CD14-positive monocyte (primary cell): ENCODE measurements around the gene PRRC2B. TPM values are rescaled to one million over a fixed set of nuclear protein-coding genes. Genes with fewer than 3 reads are reported as not detected.

Experiments
- DNase-seq, 3 donors: peaks; one replicate each; pipeline ENCODE4 v3.0.0-alpha.2; 2011 to 2022
- H2AFZ ChIP-seq: 2 replicates; pipeline ENCODE4 v1.6.0; 2012; ENCODE audit warnings: mild to moderate bottlenecking, low read depth, low read length, inconsistent platforms; ENCODE audit not compliant: insufficient read depth, poor library complexity, severe bottlenecking
- H3K27ac ChIP-seq, 2 donors: 1 replicate in 1 of 2; 2 replicates in 1 of 2; pipeline ENCODE4 v1.5.1; 2012 to 2013; ENCODE audit warnings: low read length in 2 of 2, control low read depth in 1 of 2, inconsistent platforms in 1 of 2, low read depth in 1 of 2, mild to moderate bottlenecking in 1 of 2
- H3K27me3 ChIP-seq, 2 donors: one replicate each; pipeline versions ENCODE4 v1.6.0 to v1.6.1; 2011 to 2013; ENCODE audit warnings: low read length in 2 of 2; ENCODE audit not compliant: control insufficient read depth in 2 of 2, insufficient read depth in 2 of 2
- H3K36me3 ChIP-seq, 2 donors: replicated peaks in 1 of 2; 1 replicate in 1 of 2; 2 replicates in 1 of 2; pipeline versions ENCODE4 v1.5.1 to v1.6.1; 2012 to 2013; ENCODE audit warnings: low read length in 2 of 2, control low read depth in 1 of 2, inconsistent platforms in 1 of 2, mild to moderate bottlenecking in 1 of 2; ENCODE audit not compliant: insufficient read depth in 2 of 2, control insufficient read depth in 1 of 2
- H3K4me1 ChIP-seq, 2 donors: 1 replicate in 1 of 2; 2 replicates in 1 of 2; pipeline versions ENCODE4 v1.5.1 to v1.6.1; 2012 to 2013; ENCODE audit warnings: low read length in 2 of 2, control low read depth in 1 of 2, inconsistent platforms in 1 of 2, mild to moderate bottlenecking in 1 of 2, moderate library complexity in 1 of 2; ENCODE audit not compliant: insufficient read depth in 2 of 2, control insufficient read depth in 1 of 2
- H3K4me2 ChIP-seq: replicated peaks from 2 replicates; pipeline ENCODE3; 2012; ENCODE audit warnings: low read length, moderate library complexity, mild to moderate bottlenecking; ENCODE audit not compliant: poor library complexity, severe bottlenecking; ENCODE audit errors: extremely low read depth
- H3K4me3 ChIP-seq, 3 experiments: fragments of 200-600 bp in 1 of 3; sonication (generic) in 1 of 3; replicated peaks in 1 of 3; 1 replicate in 2 of 3; 2 replicates in 1 of 3; pipeline ENCODE4 v1.5.1; 2011 to 2013; ENCODE audit warnings: low read length in 3 of 3, mild to moderate bottlenecking in 3 of 3, control low read depth in 2 of 3, low read depth in 2 of 3, inconsistent platforms in 1 of 3, moderate library complexity in 1 of 3
- H3K79me2 ChIP-seq: 2 replicates; pipeline ENCODE4 v1.6.0; 2012; ENCODE audit warnings: mild to moderate bottlenecking, control low read depth, inconsistent platforms, low read length, moderate library complexity; ENCODE audit not compliant: insufficient read depth
- H3K9ac ChIP-seq: 2 replicates; pipeline ENCODE4 v1.6.0; 2017; ENCODE audit warnings: low read length, mild to moderate bottlenecking; ENCODE audit not compliant: insufficient read depth, poor library complexity, severe bottlenecking
- H3K9me3 ChIP-seq, 2 donors: replicated peaks in 1 of 2; 1 replicate in 1 of 2; 2 replicates in 1 of 2; pipeline versions ENCODE4 v1.5.1 to v1.6.1; 2012 to 2013; ENCODE audit warnings: low read length in 2 of 2, control low read depth in 1 of 2; ENCODE audit not compliant: control insufficient read depth in 1 of 2, insufficient read depth in 1 of 2
- H4K20me1 ChIP-seq: 2 replicates; pipeline ENCODE4 v1.6.0; 2012; ENCODE audit warnings: mild to moderate bottlenecking, low read length, control low read depth, moderate library complexity; ENCODE audit not compliant: insufficient read depth
- H3K27ac Mint-ChIP-seq, 7 donors: one replicate each; pipeline ENCODE4 v1.8.0; 2020; ENCODE audit warnings: mild to moderate bottlenecking in 7 of 7, mixed read lengths in 7 of 7, moderate library complexity in 6 of 7, inconsistent platforms in 2 of 7
- H3K27me3 Mint-ChIP-seq, 3 donors: one replicate each; pipeline ENCODE4 v1.8.0; 2021 to 2022; ENCODE audit warnings: low read depth in 3 of 3, mild to moderate bottlenecking in 3 of 3, mixed read lengths in 3 of 3, moderate library complexity in 3 of 3, inconsistent platforms in 1 of 3
- H3K36me3 Mint-ChIP-seq, 2 donors: one replicate each; pipeline ENCODE4 v1.8.0; 2020; ENCODE audit warnings: mixed read lengths in 2 of 2, inconsistent platforms in 1 of 2, mild to moderate bottlenecking in 1 of 2
- H3K4me1 Mint-ChIP-seq: one replicate; pipeline ENCODE4 v1.8.0; 2020; ENCODE audit warnings: mild to moderate bottlenecking, mixed read lengths
- H3K4me3 Mint-ChIP-seq, 2 donors: one replicate each; pipeline ENCODE4 v1.8.0; 2020; ENCODE audit warnings: mild to moderate bottlenecking in 2 of 2, mixed read lengths in 2 of 2, moderate library complexity in 1 of 2
- H3K9me3 Mint-ChIP-seq, 7 donors: one replicate each; pipeline ENCODE4 v1.8.0; 2020 to 2022; ENCODE audit warnings: mixed read lengths in 7 of 7, mild to moderate bottlenecking in 6 of 7, moderate library complexity in 6 of 7, inconsistent platforms in 2 of 7
- WGBS: methylation state at CpG from one replicate; pipeline ENCODE4 v1.1.5; 2013; ENCODE audit warnings: missing lambda C conversion rate; ENCODE audit not compliant: insufficient coverage; 5-methylcytosine and 5-hydroxymethylcytosine counted together
- intact Hi-C, 2 donors: fragments of 100-400 bp; cut with micrococcal nuclease; formaldehyde crosslinking; loops; one replicate each; pipeline versions ENCODE4 v1.15.0 to v1.15.1; 2023
- polyA plus RNA-seq, 3 donors: library from polyadenylated mRNA; depleted of rRNA in 1 of 3; unstranded in 2 of 3; stranded (reverse) in 1 of 3; fragments of 300-500 nt in 2 of 3; fragments of >200 nt in 1 of 3; fragmentation: Illumina TruSeq in 2 of 3; gene quantifications; 1 replicate in 2 of 3; 2 replicates in 1 of 3; pipeline ENCODE4 v1.2.3, GENCODE V29; 2012 to 2021
- TF ChIP-seq, protein P1 (sequence below): fragments of 200-600 bp; IDR thresholded peaks from one replicate; pipeline ENCODE4 v1.8.0; 2022; ENCODE audit warnings: antibody characterized with exemption, mild to moderate bottlenecking

PRRC2B gene
- polyA plus RNA-seq, 3 donors = 2.8 to 36.2 (median 8.6) TPM

DNA sequence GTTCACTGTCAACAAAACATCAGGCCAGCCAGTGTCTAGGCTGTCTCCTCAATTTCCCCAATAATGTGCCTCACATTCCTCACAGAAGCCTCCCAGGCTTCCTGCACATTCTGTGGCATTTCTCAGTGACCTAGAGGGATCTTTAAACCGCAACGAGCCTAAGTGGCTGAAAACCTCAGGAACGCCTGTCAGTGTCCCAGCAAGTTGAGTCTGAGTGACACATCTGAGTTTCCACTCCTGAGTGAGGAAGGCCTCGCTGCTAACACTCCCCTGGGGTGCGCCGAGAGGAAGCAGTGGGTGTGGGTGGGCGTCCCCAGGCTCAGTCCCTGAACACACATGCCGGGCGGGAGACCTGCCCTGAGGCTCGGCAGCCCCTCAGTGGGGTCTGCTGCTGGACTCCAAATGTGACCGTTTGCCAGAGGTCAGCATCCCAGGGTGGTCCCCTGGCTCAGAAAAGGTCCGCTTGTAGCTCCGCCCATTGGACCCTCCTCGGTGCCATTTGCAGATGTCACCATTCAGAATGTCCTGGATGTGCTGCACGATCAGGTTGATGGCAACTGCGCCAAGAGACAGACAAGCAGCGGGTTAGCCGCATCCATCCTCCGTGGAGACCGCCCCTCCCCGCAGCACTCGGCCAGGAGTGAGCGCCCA is 130.9 kb downstream of the PRRC2B start:
- H3K27ac Mint-ChIP-seq = peak overlapping the region in 2 of 7 donors; percentile 35 to 59
- WGBS = 97% methylated on average over 22 of the region's 23 CpGs
- TF ChIP-seq, protein P1, sequence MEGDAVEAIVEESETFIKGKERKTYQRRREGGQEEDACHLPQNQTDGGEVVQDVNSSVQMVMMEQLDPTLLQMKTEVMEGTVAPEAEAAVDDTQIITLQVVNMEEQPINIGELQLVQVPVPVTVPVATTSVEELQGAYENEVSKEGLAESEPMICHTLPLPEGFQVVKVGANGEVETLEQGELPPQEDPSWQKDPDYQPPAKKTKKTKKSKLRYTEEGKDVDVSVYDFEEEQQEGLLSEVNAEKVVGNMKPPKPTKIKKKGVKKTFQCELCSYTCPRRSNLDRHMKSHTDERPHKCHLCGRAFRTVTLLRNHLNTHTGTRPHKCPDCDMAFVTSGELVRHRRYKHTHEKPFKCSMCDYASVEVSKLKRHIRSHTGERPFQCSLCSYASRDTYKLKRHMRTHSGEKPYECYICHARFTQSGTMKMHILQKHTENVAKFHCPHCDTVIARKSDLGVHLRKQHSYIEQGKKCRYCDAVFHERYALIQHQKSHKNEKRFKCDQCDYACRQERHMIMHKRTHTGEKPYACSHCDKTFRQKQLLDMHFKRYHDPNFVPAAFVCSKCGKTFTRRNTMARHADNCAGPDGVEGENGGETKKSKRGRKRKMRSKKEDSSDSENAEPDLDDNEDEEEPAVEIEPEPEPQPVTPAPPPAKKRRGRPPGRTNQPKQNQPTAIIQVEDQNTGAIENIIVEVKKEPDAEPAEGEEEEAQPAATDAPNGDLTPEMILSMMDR = no peak

DNA sequence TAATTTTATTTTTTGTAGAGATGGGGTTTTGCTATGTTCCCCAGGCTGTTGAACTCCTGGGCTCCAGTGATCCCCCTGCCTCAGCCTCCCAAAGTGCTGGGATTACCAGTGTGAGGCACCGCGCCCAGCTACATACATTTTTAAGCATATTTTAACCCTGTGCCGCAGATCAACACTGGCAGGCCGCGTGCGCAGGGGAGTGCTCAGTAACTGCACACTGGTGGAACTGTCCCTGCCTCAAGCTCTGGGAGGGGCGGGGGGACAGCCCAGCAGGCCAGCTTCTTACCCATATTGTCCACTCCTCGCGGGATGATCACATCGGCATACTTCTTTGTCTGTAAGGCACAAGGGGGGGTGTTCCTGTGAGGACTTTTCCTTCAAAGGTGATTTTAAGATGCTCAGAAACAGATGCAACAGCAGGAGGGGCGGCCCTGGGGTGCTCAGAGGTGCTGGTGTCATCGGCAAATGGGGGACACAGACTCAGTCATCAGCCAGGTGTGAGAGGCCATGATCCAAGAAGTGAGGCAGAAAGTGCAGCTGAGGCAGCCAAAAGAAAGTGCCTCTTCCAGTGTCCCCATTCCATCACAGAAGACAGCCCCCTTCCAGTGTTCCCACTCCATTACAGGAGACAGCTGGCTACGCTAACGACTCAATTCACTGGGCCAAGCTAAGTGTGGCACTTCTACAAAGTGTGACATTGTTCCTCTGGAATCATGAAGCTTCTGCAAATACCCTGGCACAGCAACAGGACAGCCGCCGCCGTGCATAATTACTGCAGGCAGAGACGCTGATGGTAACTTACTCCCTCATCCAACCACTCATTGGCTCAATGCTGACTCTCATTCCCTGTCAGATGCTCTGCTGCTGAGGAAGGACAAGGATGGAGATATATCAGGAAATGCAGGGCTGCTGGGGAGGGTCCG is 132.0 kb downstream of the PRRC2B start:
- H3K4me2 ChIP-seq = no peak overlapping the region
- intact Hi-C loops = no loop called here
- no peak overlapping the region for H3K4me3 Mint-ChIP-seq
- no peaks in the 10 kb centered on the region for H3K9me3 Mint-ChIP-seq
- no peaks in the 10 kb centered on the region for H3K27me3 ChIP-seq
- no peaks in the 10 kb centered on the region for H3K9me3 ChIP-seq
- H3K27ac ChIP-seq = no peak overlapping the region
- H3K79me2 ChIP-seq = peaks cover 11% of the 10 kb centered on the region
- H3K4me3 ChIP-seq = no peak overlapping the region
- H2AFZ ChIP-seq = no peak overlapping the region
- TF ChIP-seq, protein P1 = no peak
- no peak for DNase-seq
- H3K9ac ChIP-seq = no peak overlapping the region
- H3K27ac Mint-ChIP-seq = peak overlapping the region in 2 of 7 donors; percentile 45 to 54
- no peaks in the 10 kb centered on the region for H4K20me1 ChIP-seq
- WGBS = 98% methylated on average over 11 of the region's 19 CpGs
- H3K36me3 Mint-ChIP-seq = peaks cover 62 to 77% of the 10 kb centered on the region in 2 donors
- peaks cover 0 to 3% (median 3%) of the 10 kb centered on the region in 3 donors for H3K27me3 Mint-ChIP-seq
- H3K4me1 ChIP-seq = peaks cover 10 to 11% of the 10 kb centered on the region in 2 donors
- H3K4me1 Mint-ChIP-seq = peaks cover 9% of the 10 kb centered on the region
- peaks cover 73 to 90% of the 10 kb centered on the region in 2 donors for H3K36me3 ChIP-seq

More for the DNA sequence above, 130.9 kb downstream of the PRRC2B start:
- Histone ChIP-seq H3K4me2 (no peak overlapping the region), H2AFZ (no peak overlapping the region), H3K27ac (no peak overlapping the region), H3K79me2 (no peaks in the 10 kb centered on the region), H3K27me3 (no peaks in the 10 kb centered on the region), H3K36me3 (peaks cover 81 to 100% of the 10 kb centered on the region in 2 donors), H4K20me1 (no peaks in the 10 kb centered on the region), H3K4me1 (peaks cover under 1 to 2% of the 10 kb centered on the region in 2 donors), H3K9me3 (no peaks in the 10 kb centered on the region), H3K9ac (no peak overlapping the region), H3K4me3 (no peak overlapping the region)
- Mint-ChIP-seq H3K9me3 (no peaks in the 10 kb centered on the region), H3K27me3 (peaks cover 0 to 3% (median 1%) of the 10 kb centered on the region in 3 donors), H3K4me3 (no peak overlapping the region), H3K36me3 (peaks cover 71 to 84% of the 10 kb centered on the region in 2 donors), H3K4me1 (peaks cover under 1% of the 10 kb centered on the region)
- DNase-seq = no peak
- intact Hi-C loops = no loop called here
